AG04450 (cell line): ENCODE data around the gene ATXN1L. TPM values are rescaled to one million over a fixed set of nuclear protein-coding genes. Genes with fewer than 3 reads are reported as not detected.
"Not testable (repeated sequence)": the region's sequence is repeated elsewhere in the genome, so short reads cannot be mapped to it uniquely, and the experiment has no call there.

ENCODE experiments used
- CTCF ChIA-PET: fragments of 300-600, 350-600 bp; formaldehyde crosslinking; extraction: SDS; loops from one replicate; lab custom pipeline; 2022; ENCODE audit warnings: antibody characterized with exemption, inconsistent platforms; lab: Charles Lee
- POLR2A ChIA-PET: fragments of 350-600 bp; formaldehyde crosslinking; extraction: SDS; loops from one replicate; lab custom pipeline; 2021; ENCODE audit warnings: antibody characterized with exemption, inconsistent platforms; lab: Yijun Ruan, JAX
- DNase-seq: peaks from one replicate; pipeline ENCODE4 v3.0.0-alpha.2; 2011; ENCODE audit warnings: low read depth, low spot score
- H3K27ac ChIP-seq: one replicate; pipeline ENCODE4 v1.5.1; 2012; ENCODE audit warnings: low read depth, low read length, control low read depth
- H3K27me3 ChIP-seq: one replicate; pipeline ENCODE4 v1.6.0; 2012; ENCODE audit warnings: low read length; ENCODE audit not compliant: control insufficient read depth, insufficient read depth
- H3K4me3 ChIP-seq: 2 replicates; pipeline ENCODE4 v1.5.1; 2011; ENCODE audit warnings: mild to moderate bottlenecking, low read depth, low read length, control low read depth
- H3K9me3 ChIP-seq: 2 replicates; pipeline ENCODE4 v1.5.1; 2012; ENCODE audit warnings: low read length; ENCODE audit not compliant: control insufficient read depth, insufficient read depth
- polyA plus RNA-seq: library from polyadenylated mRNA; depleted of rRNA; stranded (reverse); fragments of >200 nt; gene quantifications from 2 replicates; pipeline ENCODE4 v1.2.3, GENCODE V29; 2011
- TF ChIP-seq, protein P1 (sequence below): IDR thresholded peaks from 2 replicates; pipeline ENCODE4 v1.5.1; 2011; ENCODE audit warnings: low read depth, low read length, control low read depth, inconsistent platforms

The ATXN1L gene
- polyA plus RNA-seq, 1 experiment, result 11.3 TPM

DNA sequence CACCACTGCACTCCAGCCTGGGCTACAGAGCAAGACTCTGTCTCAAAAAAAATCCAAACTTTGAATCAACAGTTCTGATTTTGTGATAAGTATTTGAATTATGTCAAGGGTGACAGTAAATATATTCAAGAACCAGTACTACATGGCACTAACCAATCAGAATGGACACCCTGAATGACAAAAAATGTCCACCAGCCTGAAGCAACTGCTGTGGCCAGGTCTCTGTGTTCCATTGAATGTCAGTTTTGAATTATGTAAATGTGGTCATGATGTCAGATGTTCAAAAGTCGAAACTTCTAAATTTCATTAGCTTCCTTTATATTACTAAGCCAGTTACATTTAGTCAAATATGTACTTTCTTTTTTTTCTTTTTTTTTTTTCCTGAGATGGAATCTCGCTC is 15.4 kb upstream of the ATXN1L start:
- no peak overlapping the region for H3K4me3 ChIP-seq
- no peak for DNase-seq
- no peaks in the 10 kb centered on the region for H3K27me3 ChIP-seq
- H3K9me3 ChIP-seq, result no peaks in the 10 kb centered on the region
- no peak overlapping the region for H3K27ac ChIP-seq
- TF ChIP-seq, protein P1, sequence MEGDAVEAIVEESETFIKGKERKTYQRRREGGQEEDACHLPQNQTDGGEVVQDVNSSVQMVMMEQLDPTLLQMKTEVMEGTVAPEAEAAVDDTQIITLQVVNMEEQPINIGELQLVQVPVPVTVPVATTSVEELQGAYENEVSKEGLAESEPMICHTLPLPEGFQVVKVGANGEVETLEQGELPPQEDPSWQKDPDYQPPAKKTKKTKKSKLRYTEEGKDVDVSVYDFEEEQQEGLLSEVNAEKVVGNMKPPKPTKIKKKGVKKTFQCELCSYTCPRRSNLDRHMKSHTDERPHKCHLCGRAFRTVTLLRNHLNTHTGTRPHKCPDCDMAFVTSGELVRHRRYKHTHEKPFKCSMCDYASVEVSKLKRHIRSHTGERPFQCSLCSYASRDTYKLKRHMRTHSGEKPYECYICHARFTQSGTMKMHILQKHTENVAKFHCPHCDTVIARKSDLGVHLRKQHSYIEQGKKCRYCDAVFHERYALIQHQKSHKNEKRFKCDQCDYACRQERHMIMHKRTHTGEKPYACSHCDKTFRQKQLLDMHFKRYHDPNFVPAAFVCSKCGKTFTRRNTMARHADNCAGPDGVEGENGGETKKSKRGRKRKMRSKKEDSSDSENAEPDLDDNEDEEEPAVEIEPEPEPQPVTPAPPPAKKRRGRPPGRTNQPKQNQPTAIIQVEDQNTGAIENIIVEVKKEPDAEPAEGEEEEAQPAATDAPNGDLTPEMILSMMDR, result no peak
- ChIA-PET POLR2A (no interaction called here), CTCF (interaction anchor here (0.8 kb wide), 1 partner anchor 53 kb away, joined by 3 read pairs; no protein-coding TSS in a partner anchor)

DNA sequence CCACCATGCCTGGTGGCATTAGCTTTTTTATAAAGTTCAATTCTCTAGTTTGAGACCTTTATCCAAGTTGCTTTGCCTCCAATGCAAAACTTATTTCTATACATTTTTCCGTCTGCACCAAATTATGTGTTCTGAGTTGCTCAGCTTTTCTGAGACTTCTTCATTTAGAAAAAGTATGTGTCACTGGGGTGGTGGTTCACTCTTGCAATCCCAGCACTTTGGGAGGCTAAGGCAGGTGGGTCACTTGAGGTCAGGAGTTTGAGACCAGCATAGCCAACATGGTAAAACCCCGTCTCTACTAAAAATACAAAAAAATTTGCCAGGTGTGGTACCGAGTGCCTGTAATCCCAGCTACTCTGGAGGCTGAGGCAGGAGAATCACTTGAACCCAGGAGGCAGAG is 14.1 kb upstream of the ATXN1L start:
- H3K4me3 ChIP-seq, CTCF ChIA-PET, H3K27ac ChIP-seq, POLR2A ChIA-PET, DNase-seq, H3K27me3 ChIP-seq, H3K9me3 ChIP-seq: not testable (repeated sequence)

DNA sequence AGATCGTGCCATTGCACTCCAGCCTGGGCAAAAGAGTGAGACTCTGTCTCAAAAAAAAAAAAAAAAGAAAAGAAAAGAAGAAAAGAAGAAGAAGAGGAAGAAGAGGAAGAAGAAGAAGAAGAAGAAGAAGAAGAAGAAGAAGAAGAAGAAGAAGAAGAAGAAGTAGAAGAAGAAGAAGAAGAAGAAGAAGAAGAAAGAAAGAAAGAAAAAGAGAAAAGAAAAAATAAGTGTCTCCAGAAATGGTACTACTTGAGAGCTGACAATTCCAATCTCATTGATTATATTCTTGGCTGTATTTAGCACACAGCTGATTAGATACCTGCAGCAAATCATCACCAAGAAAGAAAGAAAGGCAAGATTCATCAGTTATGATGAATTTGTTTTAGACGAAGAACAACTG is 13.7 kb upstream of the ATXN1L start:
- POLR2A ChIA-PET, result interaction anchor here (0.7 kb wide), 1 partner anchor 12 kb away, joined by 3 read pairs; no protein-coding TSS in a partner anchor
- H3K27ac ChIP-seq, H3K9me3 ChIP-seq, H3K4me3 ChIP-seq, H3K27me3 ChIP-seq, DNase-seq, CTCF ChIA-PET: not testable (repeated sequence)

DNA sequence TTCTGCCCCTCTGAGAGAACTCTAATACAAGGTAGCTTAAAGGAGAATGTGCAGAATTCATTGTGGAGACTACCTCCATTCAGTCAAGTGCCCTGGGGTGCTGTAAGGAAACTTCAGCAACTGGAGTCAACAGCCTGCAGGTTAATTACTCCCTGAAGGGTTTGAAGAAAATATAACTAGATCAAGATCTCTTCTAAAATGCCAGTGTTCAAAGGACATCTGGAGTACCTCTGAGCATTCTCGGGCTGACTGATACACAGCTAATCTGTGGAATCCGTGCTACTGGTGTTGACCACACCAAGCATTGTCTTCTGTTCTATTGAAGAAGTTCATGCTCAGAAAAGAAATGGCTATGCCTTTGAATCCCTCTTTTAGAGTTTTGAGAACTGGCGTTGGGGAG is 11.5 kb upstream of the ATXN1L start:
- H3K4me3 ChIP-seq, result no peak overlapping the region
- no peak for DNase-seq
- CTCF ChIA-PET, result interaction anchor here (0.6 kb wide), 1 partner anchor 9 kb away, joined by 4 read pairs; no protein-coding TSS in a partner anchor
- H3K9me3 ChIP-seq, result no peaks in the 10 kb centered on the region
- no peak overlapping the region for H3K27ac ChIP-seq
- H3K27me3 ChIP-seq, result no peaks in the 10 kb centered on the region
- TF ChIP-seq, protein P1, result no peak
- POLR2A ChIA-PET, result no interaction called here

DNA sequence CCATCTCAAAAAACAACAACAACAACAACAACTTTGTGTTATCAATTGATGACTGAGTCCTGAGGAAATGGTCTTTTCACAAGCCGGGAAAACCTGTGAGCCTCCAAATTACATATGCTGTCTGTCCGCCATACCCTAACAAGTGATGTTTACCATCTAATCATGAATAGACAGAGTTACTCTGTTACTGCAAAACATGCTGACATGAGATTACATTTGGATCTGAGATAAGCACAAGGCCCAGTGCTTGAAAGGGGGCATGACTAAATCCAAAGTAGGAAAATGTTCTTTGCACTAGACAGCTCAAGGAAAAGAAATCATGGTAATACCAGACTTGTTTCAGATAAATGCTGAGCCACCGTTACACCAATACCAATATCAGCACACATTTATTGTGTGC is 8.6 kb upstream of the ATXN1L start:
- Histone ChIP-seq H3K9me3 (no peaks in the 10 kb centered on the region), H3K4me3 (no peak overlapping the region), H3K27me3 (no peaks in the 10 kb centered on the region), H3K27ac (no peak overlapping the region)
- CTCF ChIA-PET, result no interaction called here
- POLR2A ChIA-PET, result no interaction called here
- TF ChIP-seq, protein P1, result no peak
- DNase-seq, result no peak

DNA sequence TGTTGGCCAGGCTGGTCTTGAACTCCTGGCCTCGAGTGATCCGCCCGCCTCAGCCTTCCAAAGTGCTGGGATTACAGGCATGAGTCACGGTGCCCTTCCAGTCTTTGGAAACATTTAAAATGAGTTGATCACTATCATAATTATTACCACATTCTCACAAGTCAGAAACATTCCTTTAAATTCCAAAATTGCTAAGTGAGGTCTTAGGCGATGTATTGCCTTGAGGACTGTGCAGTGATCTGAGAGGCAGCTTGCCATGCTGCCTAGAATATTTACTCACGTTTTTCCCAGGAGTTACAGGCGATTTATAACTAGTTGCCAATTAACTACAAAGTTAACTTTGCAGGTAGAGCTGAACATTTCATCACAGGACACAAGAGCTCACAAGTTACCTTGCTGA is 5.7 kb upstream of the ATXN1L start:
- Histone ChIP-seq H3K27me3 (no peaks in the 10 kb centered on the region), H3K27ac (no peak overlapping the region), H3K4me3 (no peak overlapping the region), H3K9me3 (no peaks in the 10 kb centered on the region)
- ChIA-PET POLR2A (no interaction called here), CTCF (interaction anchor here (0.6 to 1.2 kb wide), 2 partner anchors 43 to 371 kb away, joined by 3 read pairs; no protein-coding TSS in a partner anchor)
- no peak for DNase-seq
- TF ChIP-seq, protein P1, result no peak
